Posterior cingulate gyrus (tissue), 11 donors: ENCODE results near the gene CMTM5.

Experiments used
- DNase-seq, 10 donors: peaks; one replicate each; pipeline versions ENCODE4 v3.0.0 to v3.0.0-alpha.2; 2020 to 2021; ENCODE audit warnings: mixed read lengths in 3 of 10
- intact Hi-C: fragments of 100-400 bp; cut with DNase I; formaldehyde crosslinking; loops from one replicate; pipeline ENCODE4 v1.15.1; 2023

Gene CMTM5

DNA sequence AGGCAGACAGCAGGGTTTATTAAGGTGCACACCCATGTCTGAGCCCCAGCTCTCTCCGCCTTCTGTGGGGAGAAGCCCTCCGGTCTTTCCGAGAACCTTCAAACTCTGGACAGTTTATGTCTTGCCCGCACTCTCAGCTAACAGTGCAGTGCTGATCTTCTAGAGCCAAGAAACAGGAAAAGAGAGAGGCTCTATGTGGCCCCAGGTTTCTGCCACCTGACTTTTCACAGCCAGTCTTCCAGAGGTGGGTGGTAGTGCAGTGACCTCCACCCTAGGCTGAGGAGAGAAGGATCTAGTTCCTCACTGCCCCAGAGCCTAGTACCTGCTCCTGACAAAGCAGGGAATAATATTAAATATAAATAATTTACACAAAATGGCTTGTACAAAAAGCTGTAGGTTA is 20.2 kb upstream of the CMTM5 start:
- intact Hi-C loops = no loop called here
- no peak for DNase-seq

DNA sequence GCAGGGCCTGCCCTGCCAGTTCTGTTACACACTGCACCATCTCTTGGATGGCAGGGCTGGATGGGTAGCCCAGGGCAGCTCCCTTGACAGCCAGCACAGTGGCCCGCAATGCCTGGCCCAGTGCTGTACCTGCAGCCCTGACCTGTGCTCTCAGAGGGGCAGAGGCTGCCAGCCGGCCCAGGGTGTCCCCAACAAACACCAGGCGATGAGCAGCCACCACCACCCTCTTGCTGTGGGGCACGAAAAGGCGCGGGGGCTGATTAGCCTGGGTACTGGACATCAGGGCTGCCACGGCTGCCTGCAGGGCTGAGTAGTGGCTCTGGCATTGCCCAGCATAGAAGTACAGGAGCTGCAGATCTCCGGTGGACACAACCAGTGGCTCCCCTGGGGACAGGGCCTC is 19.6 kb upstream of the CMTM5 start:
- intact Hi-C loops = no loop called here
- DNase-seq = no peak

DNA sequence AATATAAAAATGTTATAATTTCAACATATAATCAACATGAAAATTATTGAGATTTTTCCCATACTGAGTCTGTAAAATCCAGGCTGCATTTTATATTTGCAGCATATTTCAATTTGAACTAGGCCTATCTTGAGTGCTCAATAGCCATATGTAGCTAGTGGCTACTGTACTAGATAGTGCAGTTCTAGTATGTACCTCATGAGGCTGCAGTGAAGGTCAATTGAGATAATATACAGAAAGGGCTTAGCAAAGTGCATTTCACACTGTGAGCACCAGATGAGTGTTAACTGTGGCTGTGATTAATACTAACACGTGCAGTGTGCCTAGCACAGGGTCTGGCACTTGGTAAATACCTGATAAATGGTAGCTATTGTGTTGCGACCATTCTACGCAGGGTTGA is 18.8 kb upstream of the CMTM5 start:
- intact Hi-C loops = no loop called here
- no peak for DNase-seq

DNA sequence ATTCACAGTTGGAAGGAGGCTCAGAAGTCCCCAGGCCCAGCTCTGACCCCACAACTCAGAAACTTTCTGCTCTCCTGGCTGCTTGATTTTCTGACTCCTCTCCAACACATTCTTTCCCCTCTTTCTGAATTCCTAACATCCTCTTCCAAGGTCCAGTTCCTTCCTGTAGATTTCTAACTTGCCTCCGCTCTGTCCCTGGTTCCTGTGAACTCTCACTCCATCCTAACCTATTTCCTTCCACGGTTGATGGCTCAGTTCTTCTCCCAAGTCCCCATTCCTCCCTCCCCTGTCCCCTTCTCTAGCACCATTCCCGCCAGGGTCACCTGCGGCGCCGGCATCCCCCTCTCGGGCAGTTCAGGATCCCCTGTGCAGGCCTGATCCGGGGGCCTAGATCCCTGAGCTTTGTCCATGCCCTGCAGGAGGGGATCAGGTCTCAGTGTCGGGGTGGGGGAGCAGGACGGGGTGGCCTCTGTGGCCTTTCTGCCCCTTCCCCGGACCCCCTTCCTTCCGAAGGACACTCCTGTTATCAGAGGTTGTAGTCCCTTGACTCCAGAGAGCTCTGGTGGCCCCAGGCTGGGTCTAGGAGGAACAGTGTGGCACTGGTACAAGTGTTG is 18.2 kb upstream of the CMTM5 start:
- intact Hi-C loops = no loop called here
- DNase-seq = peak in 1 of 10 donors; percentile 79

DNA sequence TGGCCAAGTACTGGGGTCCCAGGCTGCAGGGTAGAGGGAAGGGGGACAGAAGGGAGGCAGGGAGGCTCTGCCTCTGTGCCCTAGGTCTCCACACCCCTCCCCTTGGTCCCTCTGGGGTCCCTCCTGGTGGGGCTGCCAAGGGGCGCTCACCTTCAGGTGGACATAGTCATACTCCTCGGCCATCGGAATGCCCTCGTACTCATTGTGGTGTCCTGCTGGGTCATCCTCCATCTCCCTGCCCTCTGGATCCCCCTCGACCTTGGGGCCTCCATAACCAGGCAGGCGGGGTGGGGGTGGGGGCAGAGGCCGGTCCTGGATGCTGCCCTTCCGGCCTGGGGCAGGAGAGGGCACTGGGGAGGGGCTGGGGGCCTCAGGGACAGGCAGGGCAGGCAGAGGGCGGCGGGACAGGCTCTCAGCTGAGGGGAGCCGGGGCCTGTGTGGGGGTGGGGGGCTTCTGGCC is 17.6 kb upstream of the CMTM5 start:
- DNase-seq = no peak
- intact Hi-C loops = no loop called here

DNA sequence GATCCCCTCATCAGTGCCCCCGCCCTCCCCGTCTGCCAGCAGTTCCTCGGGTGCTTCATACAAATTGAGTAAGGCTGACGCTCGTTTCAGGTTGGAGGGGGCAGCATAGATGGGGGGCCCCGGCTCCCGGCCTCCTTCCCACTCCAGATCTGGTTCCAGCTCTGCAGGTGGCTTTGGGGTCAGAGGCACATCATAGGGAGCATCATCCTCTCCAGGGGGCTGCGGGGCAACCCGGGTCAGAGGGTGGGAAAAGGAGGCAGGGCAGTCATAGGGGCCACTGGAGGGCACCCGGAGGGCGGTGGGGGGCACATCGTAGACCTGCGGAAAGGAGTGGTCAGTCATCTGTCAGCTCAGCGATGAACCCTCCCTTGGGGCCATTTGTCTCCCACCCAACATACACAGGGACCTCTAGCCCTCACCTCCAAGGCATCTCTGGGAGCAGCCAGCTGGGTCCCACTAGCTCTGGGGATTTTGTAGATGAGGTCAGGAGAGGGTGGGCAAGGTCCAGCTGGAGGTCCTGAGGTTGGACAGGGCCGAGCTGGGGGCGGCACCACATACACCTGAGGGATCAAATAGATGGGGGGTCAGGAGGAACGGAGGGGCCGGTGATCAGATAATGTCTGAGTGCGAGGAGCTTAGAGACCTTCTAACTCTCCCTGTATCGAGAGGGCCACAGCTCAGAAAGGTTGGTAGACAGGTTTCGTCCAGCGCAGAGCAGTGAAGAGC is 17.0 kb upstream of the CMTM5 start:
- no peak for DNase-seq

DNA sequence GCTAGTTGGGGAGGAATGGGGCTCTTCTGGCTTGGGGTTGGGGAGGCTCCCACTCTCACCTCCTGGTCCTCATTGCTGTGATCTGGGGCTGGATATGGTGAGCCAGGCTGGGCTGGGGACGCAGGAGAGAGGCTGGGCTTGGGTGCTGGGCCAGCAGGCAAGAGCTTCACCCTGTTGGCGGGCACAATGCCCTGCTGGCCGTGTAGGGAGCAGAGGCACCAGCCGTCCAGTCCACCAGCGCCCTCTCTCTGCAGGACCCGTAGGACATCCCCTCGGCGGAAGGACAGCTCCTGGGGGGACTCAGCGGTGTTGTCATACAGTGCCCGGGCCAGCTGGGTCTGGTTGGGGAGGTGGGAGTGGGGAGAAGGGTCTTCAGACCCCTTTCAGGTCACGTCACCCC is 16.4 kb upstream of the CMTM5 start:
- intact Hi-C loops = loop anchor here (2.0 to 5.0 kb wide), 2 partner anchors 18 to 33 kb away; no protein-coding TSS in a partner anchor
- peak in 9 of 10 donors; percentile 49 to 97 (median 77) for DNase-seq

More for the DNA sequence above, 17.0 kb upstream of the CMTM5 start:
- intact Hi-C loops = loop anchor here (2.0 to 5.0 kb wide), 2 partner anchors 19 to 33 kb away; no protein-coding TSS in a partner anchor

DNA sequence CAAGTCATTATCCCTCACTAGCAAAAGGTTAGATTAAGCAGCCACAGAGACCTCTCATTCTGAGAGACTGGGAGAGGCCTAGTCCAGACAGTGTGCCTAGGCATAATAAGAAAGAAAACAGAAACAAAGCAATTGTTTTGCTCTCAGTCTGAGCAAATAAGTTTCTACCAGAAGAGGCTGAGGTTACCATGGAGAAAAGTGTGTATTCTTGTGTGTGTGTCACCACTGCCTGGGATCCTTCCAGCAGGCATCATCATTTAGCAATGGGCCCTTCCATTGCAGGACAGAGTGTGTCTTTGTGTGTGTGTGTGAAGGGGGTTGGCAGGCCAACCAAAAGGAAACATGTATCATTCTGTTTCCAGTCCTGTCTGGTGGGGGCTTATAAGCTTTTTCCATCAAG is 15.5 kb upstream of the CMTM5 start:
- intact Hi-C loops = loop anchor here (2.0 to 5.0 kb wide), 2 partner anchors 17 to 34 kb away; no protein-coding TSS in a partner anchor
- DNase-seq = peak in 2 of 10 donors; percentile 47 to 85

DNA sequence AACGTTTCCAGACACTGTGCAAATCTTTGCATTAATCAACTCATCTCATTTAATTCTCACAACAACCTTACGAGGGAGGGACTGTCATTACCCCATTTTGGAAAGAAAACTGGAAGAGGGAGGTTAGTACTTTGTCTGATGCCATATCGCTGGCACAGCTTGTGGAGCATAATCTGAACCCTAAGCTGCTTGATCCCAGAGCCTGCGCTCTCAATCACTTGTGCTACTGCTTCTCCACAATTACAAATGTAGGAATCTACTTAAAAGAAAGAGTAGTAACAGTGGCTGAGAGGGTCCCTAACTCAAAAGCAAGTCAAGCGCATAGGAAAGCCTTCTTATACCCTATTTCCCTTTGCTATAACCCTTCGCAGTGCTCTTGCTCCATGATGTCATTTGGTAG is 15.1 kb upstream of the CMTM5 start:
- DNase-seq = no peak
- intact Hi-C loops = loop anchor here (2.0 to 5.0 kb wide), 2 partner anchors 17 to 34 kb away; no protein-coding TSS in a partner anchor

DNA sequence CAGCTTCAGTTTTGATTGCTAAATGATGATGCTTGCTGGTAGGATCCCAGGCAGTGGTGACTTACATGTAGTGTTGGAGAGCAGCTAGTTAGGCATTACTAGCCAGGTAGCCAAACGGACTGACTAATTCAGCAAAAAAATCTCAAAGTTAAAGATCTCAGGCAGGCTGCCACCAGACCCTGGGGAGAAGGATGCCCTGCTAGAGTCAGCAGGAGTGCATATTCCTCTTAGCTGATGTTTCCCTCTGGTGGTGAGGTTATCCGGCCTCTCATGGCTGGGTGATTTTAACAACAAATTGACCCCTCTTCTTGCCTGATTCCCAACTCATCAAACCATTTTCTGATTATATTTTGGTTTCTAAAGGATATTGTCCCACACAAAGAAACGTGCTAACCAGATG is 14.6 kb upstream of the CMTM5 start:
- DNase-seq = no peak
- intact Hi-C loops = loop anchor here (5.0 kb wide), 1 partner anchor 35 kb away; no protein-coding TSS in a partner anchor

DNA sequence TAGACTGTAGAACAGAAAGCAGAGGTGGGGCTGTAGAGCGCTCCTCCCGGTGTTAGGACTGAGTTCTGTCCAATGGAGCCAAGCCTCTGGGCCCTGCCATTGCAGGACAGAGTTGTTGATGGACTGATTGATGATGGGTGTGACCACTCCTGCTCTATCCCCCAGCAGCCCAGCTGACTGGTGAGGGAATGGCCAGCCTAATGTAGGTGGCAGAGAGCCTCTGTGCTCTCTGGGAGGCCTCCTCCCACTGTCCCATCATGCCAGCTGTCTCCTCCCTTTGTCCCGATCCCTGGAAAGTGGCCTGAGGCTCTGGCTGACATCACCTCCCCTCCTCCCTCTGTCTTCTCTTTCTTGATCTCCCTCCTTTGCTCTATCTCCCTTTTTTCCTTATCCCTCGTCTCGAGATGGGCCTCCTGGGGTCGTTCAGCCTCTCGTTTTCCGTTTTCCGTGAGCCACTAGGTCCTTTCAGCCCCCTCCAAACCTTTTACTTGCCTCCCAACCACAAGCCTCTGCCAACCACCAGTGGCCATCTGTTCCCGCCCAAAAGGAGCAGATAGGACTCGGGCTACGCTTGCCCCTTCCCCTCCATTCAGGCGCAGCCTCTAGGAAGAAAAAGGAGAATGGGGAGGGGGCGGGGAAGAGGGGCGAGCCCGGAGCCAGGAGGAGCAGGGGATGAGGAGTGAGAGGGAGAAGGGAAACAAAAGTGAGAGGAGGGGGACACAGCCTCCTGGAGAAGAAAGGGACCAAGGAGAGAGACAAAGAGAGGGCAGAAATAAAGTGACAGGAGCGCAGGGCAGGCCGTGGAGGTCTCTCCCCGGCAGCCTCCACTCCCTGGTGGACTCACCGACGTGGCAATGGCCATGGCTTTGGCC is 12.4 kb upstream of the CMTM5 start:
- intact Hi-C loops = loop anchor here (5.0 kb wide), 1 partner anchor 37 kb away; no protein-coding TSS in a partner anchor
- peak in 9 of 10 donors; percentile 38 to 95 (median 74) for DNase-seq

DNA sequence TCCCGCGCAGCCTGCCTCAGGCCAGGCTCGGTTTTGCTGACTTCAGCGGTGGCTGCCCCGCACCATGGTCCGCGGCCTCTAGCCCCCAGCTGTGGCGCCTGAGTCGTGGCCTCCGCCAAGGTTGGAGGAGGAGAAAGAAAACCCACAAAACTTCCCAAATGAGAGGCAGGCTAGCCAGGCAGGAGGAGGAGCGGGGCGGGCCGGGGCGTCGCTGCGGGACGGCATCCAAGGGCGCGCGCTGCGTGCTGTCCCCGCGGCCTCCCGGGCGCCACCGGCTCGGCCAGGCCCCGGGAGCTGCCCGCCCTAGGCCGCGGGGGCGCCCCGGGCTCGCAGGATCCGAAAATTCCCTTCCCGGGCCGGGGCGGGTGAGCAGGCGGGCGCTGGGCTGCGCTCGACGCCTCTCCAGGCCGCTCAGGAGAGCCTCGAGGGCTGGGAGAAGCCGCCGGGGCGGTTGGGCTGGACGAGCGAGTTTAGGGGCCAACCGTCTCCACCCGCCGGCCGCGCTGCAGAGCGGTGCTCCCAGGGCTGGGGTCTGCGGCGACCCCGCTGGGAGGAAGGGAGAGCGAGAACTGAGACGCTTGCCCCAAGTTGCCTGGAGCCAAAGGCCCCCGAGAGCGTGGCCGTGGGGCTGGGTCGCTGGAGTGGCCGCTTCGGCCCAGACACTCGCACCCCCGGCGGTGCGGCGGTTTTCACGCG is 11.7 kb upstream of the CMTM5 start, which contains the start of gene EFS:
Gene EFS, minus strand, starts transcription at position 137 of the 696 bp plus-strand sequence. CDS start 147 bp downstream, outside the sequence.
- intact Hi-C loops = no loop called here

DNA sequence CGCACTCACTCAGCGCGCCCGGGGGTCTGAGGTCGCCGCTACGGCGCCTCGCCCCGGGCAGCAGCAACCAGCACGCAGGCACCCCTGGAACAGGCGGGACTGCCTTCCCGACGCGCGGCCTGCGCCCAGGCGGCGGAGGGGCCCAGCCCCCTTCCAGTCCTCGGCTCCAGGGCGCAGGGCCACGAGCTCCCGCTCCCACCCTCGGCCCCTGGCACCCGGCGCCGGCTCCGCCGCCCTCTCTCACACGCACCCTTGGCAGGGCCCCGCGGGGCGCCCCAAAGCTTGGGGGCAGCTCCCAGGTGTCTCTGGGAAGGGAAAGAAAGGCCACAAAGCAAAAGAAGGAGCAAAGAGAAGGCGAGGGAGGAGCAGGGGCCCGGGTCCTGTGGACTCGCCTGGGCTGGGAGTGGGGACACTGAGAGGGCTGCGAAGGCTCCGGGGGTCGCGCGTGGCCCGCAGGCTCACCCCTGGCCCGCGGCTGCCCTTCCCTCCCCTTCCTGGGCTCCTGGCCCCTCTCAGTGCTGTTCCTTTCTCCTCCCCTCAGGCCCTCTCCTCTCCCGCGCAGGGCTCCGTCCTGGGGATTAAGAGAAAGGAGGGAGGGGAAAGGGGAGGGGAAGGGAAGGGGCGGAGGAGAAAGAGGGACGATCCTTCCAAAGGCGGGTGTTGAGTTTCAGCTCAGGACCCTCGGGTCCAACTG is 11.0 kb upstream of the CMTM5 start:
- intact Hi-C loops = loop anchor here (1.0 kb wide), 1 partner anchor 10 kb away; no protein-coding TSS in a partner anchor
- peak in 5 of 10 donors; percentile 33 to 89 (median 54) for DNase-seq

More for the DNA sequence above, 11.7 kb upstream of the CMTM5 start, which contains the start of gene EFS:
- peak in 4 of 10 donors; percentile 76 to 91 (median 78) for DNase-seq

DNA sequence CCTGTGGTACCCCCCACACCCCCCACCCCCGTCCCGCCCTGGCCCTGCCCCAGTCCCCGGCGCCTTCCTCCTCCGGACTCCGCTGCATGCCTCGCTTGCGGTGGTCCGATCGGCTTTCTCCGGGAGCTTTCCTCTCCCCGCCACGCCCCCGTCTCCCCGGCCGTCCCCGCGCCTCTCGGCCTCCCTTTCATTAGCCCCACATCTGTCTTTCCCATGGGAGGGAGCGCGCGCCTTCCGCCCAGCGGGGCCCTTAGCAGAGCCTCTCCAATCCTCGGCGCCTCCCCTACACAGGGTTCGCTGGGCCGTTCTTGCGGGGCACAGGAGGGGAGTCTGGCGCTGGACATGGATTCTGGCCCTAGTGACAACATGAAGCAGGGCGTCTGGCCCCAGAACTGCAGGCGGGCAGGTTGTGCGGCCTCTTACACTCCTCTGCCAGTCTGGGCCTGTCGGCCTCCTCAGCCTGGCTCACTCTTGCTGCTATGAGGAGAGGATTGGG is 10.4 kb upstream of the CMTM5 start:
- intact Hi-C loops = loop anchor here (1.0 kb wide), 1 partner anchor 10 kb away; no protein-coding TSS in a partner anchor
- DNase-seq = peak; percentile 53 to 95 (median 70)

DNA sequence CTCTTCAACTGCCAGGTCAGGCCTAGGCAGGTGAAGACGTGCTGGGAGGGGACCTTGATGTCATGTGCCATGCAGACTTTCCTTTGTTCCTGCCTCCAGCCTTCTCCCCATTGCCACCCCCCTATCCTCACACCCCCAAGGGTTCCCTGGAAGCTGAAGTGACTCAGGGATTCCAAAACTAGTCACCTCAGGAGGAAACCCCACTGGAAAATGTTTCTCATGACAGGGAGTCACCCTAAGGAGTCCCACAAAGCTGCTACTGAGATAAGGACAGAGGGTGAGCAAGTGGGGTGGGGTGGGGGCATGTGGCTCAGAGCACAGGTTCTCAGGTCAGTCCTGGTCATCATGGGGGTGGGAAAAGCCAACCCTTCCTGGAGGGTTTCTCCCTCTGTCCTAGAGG is 6.6 kb upstream of the CMTM5 start:
- intact Hi-C loops = no loop called here
- peak in 2 of 10 donors; percentile 10 to 11 for DNase-seq

DNA sequence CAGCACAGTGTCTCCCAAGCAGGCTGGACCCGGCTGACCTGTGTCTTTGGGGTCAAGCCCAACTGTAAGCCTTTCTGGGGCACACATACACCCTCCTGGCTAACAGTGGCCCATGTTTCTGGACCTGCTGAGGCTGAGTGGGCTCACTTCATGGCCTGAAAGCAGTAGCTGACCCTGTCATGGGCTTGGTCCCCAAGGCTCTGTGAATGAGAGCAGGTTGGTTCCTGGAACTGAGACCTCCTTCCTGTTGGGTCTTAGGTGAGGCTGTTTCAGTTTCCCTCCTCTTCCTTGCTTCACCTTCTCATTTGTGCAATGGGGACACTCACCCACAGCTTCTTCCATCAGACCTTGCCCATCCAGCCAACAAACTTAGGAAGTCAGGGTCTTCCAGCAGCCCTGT is 5.0 kb upstream of the CMTM5 start:
- peak in 1 of 10 donors; percentile 44 for DNase-seq
- intact Hi-C loops = no loop called here

DNA sequence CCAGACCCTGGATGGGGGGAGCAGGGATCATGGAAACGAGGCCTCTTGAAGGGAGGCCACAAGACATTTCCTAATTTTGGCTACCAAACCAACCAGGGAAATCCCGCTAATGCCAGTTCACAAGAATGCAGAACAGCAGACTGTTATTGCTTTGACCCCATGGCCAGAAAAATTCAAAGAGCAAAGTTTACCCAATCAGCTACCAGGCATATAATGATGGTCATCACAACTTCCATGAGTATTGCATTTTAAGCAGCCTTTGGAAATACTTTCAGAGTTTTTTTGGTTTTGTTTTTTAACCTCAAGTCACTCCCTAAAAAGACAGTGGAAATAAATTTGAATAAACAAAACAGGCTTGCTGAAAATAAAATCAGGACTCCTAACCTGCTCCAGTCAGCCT is 4.3 kb upstream of the CMTM5 start, which contains the start of gene IL25:
Gene IL25, plus strand, starts transcription at position 301 of the 400 bp plus-strand sequence.
- intact Hi-C loops = no loop called here
- no peak for DNase-seq

DNA sequence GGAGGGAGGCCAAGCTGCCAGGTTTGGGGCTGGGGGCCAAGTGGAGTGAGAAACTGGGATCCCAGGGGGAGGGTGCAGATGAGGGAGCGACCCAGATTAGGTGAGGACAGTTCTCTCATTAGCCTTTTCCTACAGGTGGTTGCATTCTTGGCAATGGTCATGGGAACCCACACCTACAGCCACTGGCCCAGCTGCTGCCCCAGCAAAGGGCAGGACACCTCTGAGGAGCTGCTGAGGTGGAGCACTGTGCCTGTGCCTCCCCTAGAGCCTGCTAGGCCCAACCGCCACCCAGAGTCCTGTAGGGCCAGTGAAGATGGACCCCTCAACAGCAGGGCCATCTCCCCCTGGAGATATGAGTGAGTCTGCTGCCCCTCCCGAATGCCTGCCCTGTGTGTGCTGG is 3.8 kb upstream of the CMTM5 start:
- intact Hi-C loops = no loop called here

More for the DNA sequence above, 3.8 kb upstream of the CMTM5 start:
- DNase-seq = peak in 2 of 10 donors; percentile 13 to 78
